Osteocyte (in vitro differentiated cells): ENCODE measurements around the gene XIAP. TPM values are rescaled to one million over a fixed set of nuclear protein-coding genes. Genes with fewer than 3 reads are reported as not detected.
"Not testable (repeated sequence)": the region's sequence is repeated elsewhere in the genome, so short reads cannot be mapped to it uniquely, and the experiment has no call there.

Experiments used
- DNase-seq: peaks from one replicate; pipeline ENCODE4 v3.0.0; 2021; ENCODE audit warnings: mixed read lengths; ENCODE audit not compliant: unreplicated experiment; ENCODE audit errors: extremely low spot score
- H3K27ac Mint-ChIP-seq: one replicate; pipeline ENCODE4 v1.8.0; 2021; ENCODE audit warnings: mild to moderate bottlenecking, mixed read lengths; ENCODE audit not compliant: unreplicated experiment
- H3K27me3 Mint-ChIP-seq: one replicate; pipeline ENCODE4 v1.8.0; 2021; ENCODE audit warnings: mixed read lengths; ENCODE audit not compliant: unreplicated experiment
- H3K36me3 Mint-ChIP-seq: one replicate; pipeline ENCODE4 v1.8.0; 2021; ENCODE audit warnings: mixed read lengths; ENCODE audit not compliant: unreplicated experiment
- H3K4me1 Mint-ChIP-seq: one replicate; pipeline ENCODE4 v1.8.0; 2021; ENCODE audit warnings: mixed read lengths; ENCODE audit not compliant: unreplicated experiment
- H3K4me3 Mint-ChIP-seq: one replicate; pipeline ENCODE4 v1.8.0; 2021; ENCODE audit warnings: mild to moderate bottlenecking, moderate library complexity, mixed read lengths; ENCODE audit not compliant: unreplicated experiment
- H3K9me3 Mint-ChIP-seq: one replicate; pipeline ENCODE4 v1.8.0; 2021; ENCODE audit warnings: mixed read lengths; ENCODE audit not compliant: unreplicated experiment
- long read RNA-seq: library from polyadenylated mRNA; unstranded; transcript quantifications from one replicate; pipeline ENCODE4 v2.0.0, GENCODE V29; 2021
- total RNA-seq: library from RNA; stranded (reverse); gene quantifications from 2 replicates; pipeline ENCODE4 v1.2.1, GENCODE V29; 2021
- TF ChIP-seq, protein P1 (sequence below): fragments of 200-600 bp; sonication (generic); IDR thresholded peaks from 2 replicates; pipeline ENCODE4 v1.5.0; 2021; ENCODE audit warnings: antibody characterized with exemption, mild to moderate bottlenecking, moderate library complexity

XIAP gene
- total RNA-seq: 52.7 and 56.3 TPM in 2 replicates
- long read RNA-seq, full-length matches to known transcripts: 18 of 32 reads
- long read RNA-seq, partial matches to known transcripts: 5 of 32 reads
- long read RNA-seq, other reads (novel, unspliced or antisense): 9 of 32 reads

DNA sequence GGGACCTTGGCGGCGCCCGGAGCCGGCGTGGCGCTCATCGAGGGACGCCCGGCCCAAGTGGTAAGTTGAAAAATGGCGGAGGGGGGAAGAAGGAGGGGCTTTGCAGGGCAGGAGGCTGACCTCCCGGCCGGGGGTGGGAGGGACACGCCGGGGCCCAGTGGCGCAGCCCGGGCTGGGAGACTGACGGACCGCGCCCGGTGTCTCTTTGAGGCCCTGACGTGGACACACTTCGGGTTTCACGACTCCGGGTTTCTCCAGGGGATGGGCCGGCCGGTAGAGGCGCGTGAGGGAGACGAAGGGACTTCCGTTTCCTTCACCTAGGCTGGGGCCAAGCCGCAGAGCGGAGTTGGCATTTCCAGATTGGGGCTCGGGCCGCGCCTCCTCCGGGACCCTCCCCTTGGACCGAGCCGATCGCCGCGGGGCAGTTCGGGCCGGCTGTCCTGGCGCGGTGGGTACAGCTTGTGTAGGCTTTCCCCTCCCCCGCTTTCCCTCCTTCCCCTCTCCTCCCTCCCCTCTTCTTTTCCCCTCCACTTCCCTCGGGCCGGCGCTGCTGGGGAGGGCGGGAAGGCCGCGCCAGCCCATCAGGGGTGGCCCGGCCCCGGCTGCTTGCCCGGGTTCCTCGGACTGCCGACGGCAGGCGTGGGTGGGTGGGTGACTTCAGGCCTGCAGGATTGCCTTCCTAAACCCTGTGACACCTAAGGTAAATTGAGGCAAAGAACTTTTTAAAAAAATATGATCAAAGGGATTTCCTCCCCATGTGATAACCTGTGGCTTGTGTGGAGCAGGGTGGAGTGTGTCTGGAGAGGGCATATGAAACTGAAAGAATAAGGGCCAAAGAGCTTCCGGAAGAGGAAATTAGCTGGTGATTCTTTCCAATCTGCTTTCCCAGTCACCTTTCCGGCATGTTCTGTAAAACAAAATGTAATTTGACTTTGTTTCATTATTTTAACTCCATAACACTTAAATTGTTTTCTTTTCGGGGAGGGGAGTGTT, at the start of gene XIAP:
Gene XIAP, plus strand, starts transcription at position 208 of the 993 bp plus-strand sequence. CDS start 25,610 bp downstream, outside the sequence.
- no peaks in the 10 kb centered on the region for H3K27me3 Mint-ChIP-seq
- peak within 1 kb of the TSS; percentile 81 for H3K4me3 Mint-ChIP-seq
- peaks cover 17% of the 10 kb centered on the region for H3K4me1 Mint-ChIP-seq
- H3K27ac Mint-ChIP-seq: peak within 1 kb of the TSS; percentile 86
- TF ChIP-seq, protein P1, sequence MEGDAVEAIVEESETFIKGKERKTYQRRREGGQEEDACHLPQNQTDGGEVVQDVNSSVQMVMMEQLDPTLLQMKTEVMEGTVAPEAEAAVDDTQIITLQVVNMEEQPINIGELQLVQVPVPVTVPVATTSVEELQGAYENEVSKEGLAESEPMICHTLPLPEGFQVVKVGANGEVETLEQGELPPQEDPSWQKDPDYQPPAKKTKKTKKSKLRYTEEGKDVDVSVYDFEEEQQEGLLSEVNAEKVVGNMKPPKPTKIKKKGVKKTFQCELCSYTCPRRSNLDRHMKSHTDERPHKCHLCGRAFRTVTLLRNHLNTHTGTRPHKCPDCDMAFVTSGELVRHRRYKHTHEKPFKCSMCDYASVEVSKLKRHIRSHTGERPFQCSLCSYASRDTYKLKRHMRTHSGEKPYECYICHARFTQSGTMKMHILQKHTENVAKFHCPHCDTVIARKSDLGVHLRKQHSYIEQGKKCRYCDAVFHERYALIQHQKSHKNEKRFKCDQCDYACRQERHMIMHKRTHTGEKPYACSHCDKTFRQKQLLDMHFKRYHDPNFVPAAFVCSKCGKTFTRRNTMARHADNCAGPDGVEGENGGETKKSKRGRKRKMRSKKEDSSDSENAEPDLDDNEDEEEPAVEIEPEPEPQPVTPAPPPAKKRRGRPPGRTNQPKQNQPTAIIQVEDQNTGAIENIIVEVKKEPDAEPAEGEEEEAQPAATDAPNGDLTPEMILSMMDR: no peak
- DNase-seq: peak; percentile 94
- H3K9me3 Mint-ChIP-seq: peaks cover 12% of the 10 kb centered on the region
- H3K36me3 Mint-ChIP-seq: peaks cover 2% of the 10 kb centered on the region

- H3K9me3 Mint-ChIP-seq: peaks cover 4% of the 10 kb centered on the region
- TF ChIP-seq, protein P1: no peak
- H3K27me3 Mint-ChIP-seq: no peaks in the 10 kb centered on the region
- no peaks in the 10 kb centered on the region for H3K36me3 Mint-ChIP-seq
- no peaks in the 10 kb centered on the region for H3K4me1 Mint-ChIP-seq
- no peak overlapping the region for H3K27ac Mint-ChIP-seq
- no peak overlapping the region for H3K4me3 Mint-ChIP-seq
- no peak for DNase-seq
Observed at GRCh38 chrX:123814343-123814742, 45.5 kb upstream of the XIAP start.

GRCh38 chrX:123814934-123815394, 44.9 kb upstream of the XIAP start:
- H3K36me3 Mint-ChIP-seq, H3K27ac Mint-ChIP-seq, H3K4me3 Mint-ChIP-seq, H3K9me3 Mint-ChIP-seq, H3K4me1 Mint-ChIP-seq, DNase-seq, H3K27me3 Mint-ChIP-seq: not testable (repeated sequence)

DNA sequence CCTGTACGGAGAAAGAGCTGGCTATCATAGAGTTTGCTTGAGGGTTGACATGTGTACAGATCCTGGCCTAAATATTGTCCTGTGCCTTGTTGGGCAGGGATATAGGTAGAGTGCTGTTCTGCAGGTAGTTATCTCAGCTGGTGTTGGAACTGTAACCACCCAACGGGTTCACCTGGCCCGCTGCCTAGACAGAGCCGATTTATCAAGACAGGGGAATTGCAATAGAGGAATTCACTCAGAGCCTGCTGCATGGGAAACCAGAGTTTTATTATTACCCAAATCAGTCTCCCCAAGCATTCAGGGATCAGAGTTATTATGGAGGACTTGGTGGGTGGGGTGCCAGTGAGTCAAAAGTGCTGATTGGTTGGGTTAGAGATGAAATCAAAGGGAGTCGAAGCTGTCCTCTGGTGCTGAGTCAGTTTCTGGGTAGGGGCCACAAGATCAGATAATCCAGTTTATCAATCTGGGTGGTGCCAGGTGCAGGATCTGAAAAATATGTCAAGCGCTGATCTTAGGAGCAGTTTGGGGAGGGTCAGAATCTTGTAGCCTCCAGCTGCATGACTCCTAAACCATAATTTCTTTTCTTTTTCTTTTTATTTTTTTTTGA, 42.5 kb upstream of the XIAP start:
- Mint-ChIP-seq H3K27me3 (no peaks in the 10 kb centered on the region), H3K4me3 (no peak overlapping the region), H3K9me3 (no peaks in the 10 kb centered on the region), H3K27ac (no peak overlapping the region), H3K36me3 (no peaks in the 10 kb centered on the region), H3K4me1 (no peaks in the 10 kb centered on the region)
- TF ChIP-seq, protein P1: no peak
- DNase-seq: no peak

GRCh38 chrX:123818243-123818642, 41.6 kb upstream of the XIAP start:
- TF ChIP-seq, protein P1: no peak
- DNase-seq: no peak
- Mint-ChIP-seq H3K4me1 (no peaks in the 10 kb centered on the region), H3K36me3 (no peaks in the 10 kb centered on the region), H3K27ac (no peak overlapping the region), H3K4me3 (no peak overlapping the region), H3K27me3 (no peaks in the 10 kb centered on the region), H3K9me3 (no peaks in the 10 kb centered on the region)
